DND-41 (cell line): ENCODE data around the gene LRRC61.
"Not testable (repeated sequence)": the region's sequence is repeated elsewhere in the genome, so short reads cannot be mapped to it uniquely, and the experiment has no call there.

ENCODE experiments used
- ATAC-seq: fragments of 200-7000 bp; cut with Tn5 transposase; 3 replicates; pipeline ENCODE4 v1.9.1; 2021; ENCODE audit warnings: low read depth; ENCODE audit not compliant: insufficient read depth
- DNase-seq: peaks from one replicate; pipeline ENCODE4 v3.0.0-alpha.2; 2020
- H2AFZ ChIP-seq: 2 replicates; pipeline ENCODE4 v1.6.0; 2012; ENCODE audit warnings: low read depth, low read length
- H3K27ac ChIP-seq: 2 replicates; pipeline ENCODE4 v1.5.1; 2012; ENCODE audit warnings: low read length, inconsistent platforms
- H3K27me3 ChIP-seq: fragments of 200-600 bp; sonication (generic); 2 replicates; pipeline ENCODE4 v1.6.0; 2012; ENCODE audit warnings: low read length, mild to moderate bottlenecking, inconsistent platforms; ENCODE audit not compliant: insufficient read depth, poor library complexity
- H3K36me3 ChIP-seq: 2 replicates; pipeline ENCODE4 v1.5.1; 2012; ENCODE audit warnings: low read length, inconsistent platforms; ENCODE audit not compliant: insufficient read depth
- H3K4me1 ChIP-seq: 2 replicates; pipeline ENCODE4 v1.5.1; 2012; ENCODE audit warnings: mild to moderate bottlenecking, low read length; ENCODE audit not compliant: insufficient read depth
- H3K4me2 ChIP-seq: 2 replicates; pipeline ENCODE4 v1.6.0; 2012; ENCODE audit warnings: mild to moderate bottlenecking, moderate library complexity, low read length, inconsistent platforms; ENCODE audit not compliant: insufficient read depth
- H3K4me3 ChIP-seq, 2 experiments: fragments of 200-600 bp in 1 of 2; shearing (Covaris generic) in 1 of 2; 2 replicates each; pipeline ENCODE4 v1.5.1; 2012 to 2016; ENCODE audit warnings: inconsistent platforms in 2 of 2, low read length in 2 of 2, mild to moderate bottlenecking in 2 of 2, low read depth in 1 of 2, moderate library complexity in 1 of 2
- H3K79me2 ChIP-seq: 2 replicates; pipeline ENCODE4 v1.6.0; 2012; ENCODE audit warnings: low read length, inconsistent platforms; ENCODE audit not compliant: insufficient read depth
- H3K9ac ChIP-seq: 2 replicates; pipeline ENCODE4 v1.6.0; 2012; ENCODE audit warnings: low read depth, mild to moderate bottlenecking, inconsistent platforms, low read length, moderate library complexity
- H3K9me3 ChIP-seq: 2 replicates; pipeline ENCODE4 v1.5.1; 2012; ENCODE audit warnings: low read length, moderate library complexity, mild to moderate bottlenecking, inconsistent platforms; ENCODE audit not compliant: insufficient read depth, severe bottlenecking
- H4K20me1 ChIP-seq: 2 replicates; pipeline ENCODE4 v1.6.0; 2012; ENCODE audit warnings: low read length; ENCODE audit not compliant: insufficient read depth
- CTCF ChIP-seq: IDR thresholded peaks from 2 replicates; pipeline ENCODE4 v1.5.1; 2012; ENCODE audit warnings: borderline replicate concordance, low read length, moderate library complexity, mild to moderate bottlenecking; ENCODE audit not compliant: poor library complexity, severe bottlenecking; ENCODE audit errors: extremely low read depth
- EZH2 ChIP-seq: IDR thresholded peaks from 3 replicates; pipeline ENCODE4 v1.6.1; 2012; ENCODE audit warnings: borderline replicate concordance, low read depth, mild to moderate bottlenecking, moderate library complexity, low read length, inconsistent platforms; ENCODE audit not compliant: severe bottlenecking

Gene LRRC61

GRCh38 chr7:150311711-150312110 lies 11.4 kb upstream of the LRRC61 start:
- no peak overlapping the region for H3K27ac ChIP-seq
- TF ChIP-seq CTCF (no peak), EZH2 (no peak)

GRCh38 chr7:150312649-150313366 lies 10.3 kb upstream of the LRRC61 start:
- H3K9ac ChIP-seq, H3K4me2 ChIP-seq, H3K4me1 ChIP-seq, H3K36me3 ChIP-seq, H2AFZ ChIP-seq, H3K4me3 ChIP-seq, H3K27me3 ChIP-seq, ATAC-seq, H4K20me1 ChIP-seq, H3K79me2 ChIP-seq, DNase-seq, H3K27ac ChIP-seq, H3K9me3 ChIP-seq: not testable (repeated sequence)

More at GRCh38 chr7:150311711-150312110, 11.4 kb upstream of the LRRC61 start:
- Histone ChIP-seq H3K4me3 (no peak overlapping the region), H2AFZ (no peak overlapping the region), H3K4me2 (no peak overlapping the region), H3K9me3 (no peaks in the 10 kb centered on the region), H3K27me3 (no peaks in the 10 kb centered on the region), H3K79me2 (no peaks in the 10 kb centered on the region), H3K4me1 (no peaks in the 10 kb centered on the region; the same call in 1 of the 2 replicates), H3K9ac (no peak overlapping the region), H3K36me3 (no peaks in the 10 kb centered on the region), H4K20me1 (no peaks in the 10 kb centered on the region)
- DNase-seq = no peak
- no peak for ATAC-seq

- Histone ChIP-seq H3K36me3 (no peaks in the 10 kb centered on the region), H4K20me1 (no peaks in the 10 kb centered on the region), H3K4me2 (no peak overlapping the region), H3K9me3 (no peaks in the 10 kb centered on the region), H3K27ac (no peak overlapping the region), H3K79me2 (no peaks in the 10 kb centered on the region), H3K9ac (no peak overlapping the region), H3K4me1 (no peaks in the 10 kb centered on the region), H3K27me3 (no peaks in the 10 kb centered on the region), H2AFZ (no peak overlapping the region), H3K4me3 (no peak overlapping the region)
- ATAC-seq = no peak
- TF ChIP-seq CTCF (no peak), EZH2 (no peak)
- no peak for DNase-seq
Observed at GRCh38 chr7:150313367-150313809, 9.8 kb upstream of the LRRC61 start.

- DNase-seq = no peak
Observed at GRCh38 chr7:150313870-150314269, 9.3 kb upstream of the LRRC61 start.

More at GRCh38 chr7:150313870-150314269, 9.3 kb upstream of the LRRC61 start:
- H3K9ac ChIP-seq = no peak overlapping the region
- H2AFZ ChIP-seq = no peak overlapping the region
- ATAC-seq = peak; percentile 35; the same call in 2 of the 3 replicates
- no peaks in the 10 kb centered on the region for H3K79me2 ChIP-seq
- H3K4me3 ChIP-seq = no peak overlapping the region
- TF ChIP-seq CTCF (no peak), EZH2 (no peak)
- no peaks in the 10 kb centered on the region for H3K4me1 ChIP-seq
- H3K4me2 ChIP-seq = no peak overlapping the region
- H3K27me3 ChIP-seq = no peaks in the 10 kb centered on the region
- H3K9me3 ChIP-seq = no peaks in the 10 kb centered on the region
- no peaks in the 10 kb centered on the region for H3K36me3 ChIP-seq
- no peak overlapping the region for H3K27ac ChIP-seq
- no peaks in the 10 kb centered on the region for H4K20me1 ChIP-seq
